Endothelial cell of umbilical vein (primary cell): Measurements from ENCODE around the gene INTS12. TPM values are rescaled to one million over a fixed set of nuclear protein-coding genes. Genes with fewer than 3 reads are reported as not detected.

ENCODE experiments used
- BruUV-seq: library from RNA; stranded (reverse); fragments of 400-500 nt; replicated peaks from 2 replicates; lab custom pipeline; 2021; lab: Mats Ljungman, UMichigan
- CTCF ChIA-PET: fragments of 300-600, 350-600 bp; sonication (Branson Sonifier 250); formaldehyde crosslinking; loops from one replicate; lab custom pipeline; 2021; ENCODE audit warnings: antibody characterized with exemption, inconsistent platforms; lab: Charles Lee
- POLR2A ChIA-PET: fragments of 300-600, 350-600 bp; sonication (Branson Sonifier 250); formaldehyde crosslinking; loops from one replicate; lab custom pipeline; 2021; ENCODE audit warnings: antibody characterized with exemption, inconsistent platforms; lab: Charles Lee
- DNase-seq: peaks from one replicate; pipeline ENCODE4 v3.0.0-alpha.2; 2011; ENCODE audit warnings: low read depth, low spot score
- FAIRE-seq: peaks from 2 replicates; lab custom pipeline; 2011; peaks lifted over from hg19 to GRCh38; lab: Jason Lieb, UNC
- H2AFZ ChIP-seq: 2 replicates; pipeline ENCODE4 v1.6.0; 2012; ENCODE audit warnings: low read depth, low read length, control low read depth, inconsistent platforms
- H3K27ac ChIP-seq: 2 replicates; pipeline ENCODE4 v1.5.1; 2011; ENCODE audit warnings: low read depth, mild to moderate bottlenecking, control low read depth, low read length, moderate library complexity; ENCODE audit not compliant: insufficient read depth
- H3K27me3 ChIP-seq, 2 experiments: 2 replicates each; pipeline versions ENCODE4 v1.6.0 to v1.6.1; 2011; ENCODE audit warnings: low read length in 2 of 2, mixed read lengths in 1 of 2; ENCODE audit not compliant: control insufficient read depth in 2 of 2, insufficient read depth in 2 of 2
- H3K36me3 ChIP-seq, 2 experiments: 2 replicates in 1 of 2; 3 replicates in 1 of 2; pipeline ENCODE4 v1.5.1; 2011; ENCODE audit warnings: low read length in 2 of 2, mild to moderate bottlenecking in 1 of 2, moderate library complexity in 1 of 2; ENCODE audit not compliant: control insufficient read depth in 2 of 2, insufficient read depth in 2 of 2; ENCODE audit errors: extremely low read depth in 1 of 2
- H3K4me1 ChIP-seq: 3 replicates; pipeline ENCODE4 v1.5.1; 2011; ENCODE audit warnings: mild to moderate bottlenecking, low read length; ENCODE audit not compliant: control insufficient read depth, insufficient read depth; ENCODE audit errors: extremely low read depth
- H3K4me2 ChIP-seq: 2 replicates; pipeline ENCODE4 v1.6.1; 2011; ENCODE audit warnings: low read length, control low read depth, mixed read lengths; ENCODE audit not compliant: insufficient read depth
- H3K4me3 ChIP-seq, 3 experiments: fragments of 200-600 bp in 1 of 3; sonication (generic), shearing (Covaris generic) in 1 of 3; replicated peaks in 1 of 3; 2 replicates each; pipeline ENCODE4 v1.5.1; 2011 to 2016; ENCODE audit warnings: control low read depth in 3 of 3, low read length in 3 of 3, mild to moderate bottlenecking in 2 of 3, inconsistent platforms in 1 of 3, low read depth in 1 of 3, moderate library complexity in 1 of 3; ENCODE audit not compliant: insufficient read depth in 1 of 3
- H3K79me2 ChIP-seq: 2 replicates; pipeline ENCODE4 v1.6.0; 2012; ENCODE audit warnings: low read length, inconsistent platforms; ENCODE audit not compliant: control insufficient read depth, insufficient read depth
- H3K9ac ChIP-seq: replicated peaks from 2 replicates; pipeline ENCODE3; 2011; ENCODE audit warnings: low read length, control low read depth; ENCODE audit not compliant: insufficient read depth; ENCODE audit errors: extremely low read depth
- H3K9me1 ChIP-seq: replicated peaks from 3 replicates; pipeline ENCODE4 v1.6.0; 2011; ENCODE audit warnings: mild to moderate bottlenecking, low read length; ENCODE audit not compliant: control insufficient read depth, insufficient read depth; ENCODE audit errors: extremely low read depth
- H3K9me3 ChIP-seq: replicated peaks from 2 replicates; pipeline ENCODE4 v1.5.1; 2012; ENCODE audit warnings: low read length, inconsistent platforms; ENCODE audit not compliant: control insufficient read depth, insufficient read depth
- H4K20me1 ChIP-seq: replicated peaks from 2 replicates; pipeline ENCODE3; 2011; ENCODE audit warnings: mild to moderate bottlenecking, low read length; ENCODE audit not compliant: control insufficient read depth, insufficient read depth; ENCODE audit errors: extremely low read depth
- CTCF ChIP-seq, 2 donors: IDR thresholded peaks; 1 replicate in 1 of 2; 2 replicates in 1 of 2; pipeline ENCODE4 v1.5.1; 2011; ENCODE audit warnings: low read length in 2 of 2, mild to moderate bottlenecking in 2 of 2, moderate library complexity in 2 of 2, control low read depth in 1 of 2, inconsistent platforms in 1 of 2, low read depth in 1 of 2; ENCODE audit not compliant: insufficient read depth in 1 of 2; ENCODE audit errors: extremely low read depth in 1 of 2
- EZH2 ChIP-seq: IDR thresholded peaks from 2 replicates; pipeline ENCODE4 v1.6.1; 2012; ENCODE audit warnings: borderline replicate concordance, low read depth, mild to moderate bottlenecking, moderate library complexity, low read length, inconsistent platforms; ENCODE audit not compliant: severe bottlenecking
- FOS ChIP-seq: IDR thresholded peaks from 2 replicates; pipeline ENCODE4 v1.6.1; 2011; ENCODE audit warnings: mild to moderate bottlenecking, low read length, moderate library complexity, borderline replicate concordance; ENCODE audit not compliant: insufficient read depth
- GATA2 ChIP-seq: IDR thresholded peaks from 2 replicates; pipeline ENCODE4 v1.7.0; 2011; ENCODE audit warnings: low read depth, mild to moderate bottlenecking, moderate library complexity, mixed read lengths, low read length; ENCODE audit not compliant: insufficient read length, insufficient read depth
- JUN ChIP-seq: IDR thresholded peaks from 2 replicates; pipeline ENCODE4 v1.6.1; 2011; ENCODE audit warnings: borderline replicate concordance, low read depth; ENCODE audit not compliant: insufficient read length, insufficient read depth
- MYC ChIP-seq: IDR thresholded peaks from one replicate; pipeline ENCODE4 v1.6.1; 2011; ENCODE audit warnings: mild to moderate bottlenecking, low read depth, low read length
- POLR2A ChIP-seq: IDR thresholded peaks from 2 replicates; pipeline ENCODE4 v1.6.1; 2012; ENCODE audit warnings: low read depth, mild to moderate bottlenecking, control low read depth, low read length
- POLR2AphosphoS5 ChIP-seq: IDR thresholded peaks from 2 replicates; pipeline ENCODE4 v1.6.1; 2012; ENCODE audit warnings: low read depth, mild to moderate bottlenecking, control low read depth, low read length, moderate library complexity; ENCODE audit not compliant: insufficient read depth
- dilution Hi-C: fragments of 300-500 bp; cut with MboI; formaldehyde crosslinking; loops from one replicate; pipeline ENCODE4 v1.15.0; 2019; ENCODE audit warnings: low sequenced_read_pairs; ENCODE audit not compliant: extremely low pct_ligation_motif_present
- intact Hi-C: fragments of 100-400 bp; cut with micrococcal nuclease; formaldehyde crosslinking; loops from one replicate; pipeline ENCODE4 v1.10.0; 2022
- polyA plus RNA-seq, 4 experiments: library from polyadenylated mRNA; depleted of rRNA in 3 of 4; stranded (reverse) in 3 of 4; unstranded in 1 of 4; fragments of >200 nt; gene quantifications; 2 replicates each; pipeline versions ENCODE4 v1.2.1 to v1.2.3, GENCODE V29; 2011 to 2012; ENCODE audit warnings: missing spikeins in 1 of 4
- total RNA-seq: library from RNA; stranded (reverse); gene quantifications from 2 replicates; pipeline ENCODE4 v1.2.3, GENCODE V29; 2021
- TF ChIP-seq, protein P1 (sequence below): IDR thresholded peaks from 2 replicates; pipeline ENCODE4 v1.6.1; 2011; ENCODE audit not compliant: insufficient read depth, insufficient read length

INTS12 gene
- total and polyA plus RNA-seq, 2 donors (not counting 3 experiments of a cell fraction or from before 2014, with no cell fraction given) = 19.7 to 20.9 TPM

GRCh38 chr4:105657117-105657765 lies 51.2 kb downstream of the INTS12 start:
- H3K4me1 ChIP-seq = no peaks in the 10 kb centered on the region
- no peak for TF ChIP-seq CTCF (IDR thresholded peaks at IDR 0.05; ENCODE audit: extremely low read depth in 1 of 2, insufficient read depth in 1 of 2, low read depth in 1 of 2, low read length in 2 of 2)
- TF ChIP-seq GATA2 = no peak
- TF ChIP-seq, protein P1, sequence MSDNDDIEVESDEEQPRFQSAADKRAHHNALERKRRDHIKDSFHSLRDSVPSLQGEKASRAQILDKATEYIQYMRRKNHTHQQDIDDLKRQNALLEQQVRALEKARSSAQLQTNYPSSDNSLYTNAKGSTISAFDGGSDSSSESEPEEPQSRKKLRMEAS = no peak
- no peak for TF ChIP-seq JUN
- TF ChIP-seq EZH2 = no peak
- TF ChIP-seq MYC = no peak
- no peak for TF ChIP-seq POLR2A
- TF ChIP-seq POLR2AphosphoS5 = no peak
- TF ChIP-seq FOS = no peak
- no peak overlapping the region for H3K4me2 ChIP-seq
- no peaks in the 10 kb centered on the region for H3K9me1 ChIP-seq
- H3K4me3 ChIP-seq = no peak overlapping the region
- no peak overlapping the region for H3K9ac ChIP-seq
- no TSS peak for BruUV-seq
- DNase-seq = no peak
- no peaks in the 10 kb centered on the region for H3K36me3 ChIP-seq
- dilution Hi-C loops (no loop called here), intact Hi-C loops (no loop called here)
- H3K27ac ChIP-seq = no peak overlapping the region
- no peaks in the 10 kb centered on the region for H4K20me1 ChIP-seq
- peaks cover 2 to 3% of the 10 kb centered on the region in 2 experiments for H3K27me3 ChIP-seq
- H3K79me2 ChIP-seq = no peaks in the 10 kb centered on the region
- H2AFZ ChIP-seq = no peak overlapping the region
- POLR2A ChIA-PET = no interaction called here
- CTCF ChIA-PET = no interaction called here
- no peaks in the 10 kb centered on the region for H3K9me3 ChIP-seq
- no peak for FAIRE-seq
